Measurements from ENCODE around the gene ANO7. TPM values are rescaled to one million over a fixed set of nuclear protein-coding genes. Genes with fewer than 3 reads are reported as not detected.

Gene ANO7
- total and polyA plus RNA-seq, 2 of the 8 experiments (the other 6 are each of a cell fraction or from before 2014, with no cell fraction given), result 3.2 to 6.9 TPM

DNA sequence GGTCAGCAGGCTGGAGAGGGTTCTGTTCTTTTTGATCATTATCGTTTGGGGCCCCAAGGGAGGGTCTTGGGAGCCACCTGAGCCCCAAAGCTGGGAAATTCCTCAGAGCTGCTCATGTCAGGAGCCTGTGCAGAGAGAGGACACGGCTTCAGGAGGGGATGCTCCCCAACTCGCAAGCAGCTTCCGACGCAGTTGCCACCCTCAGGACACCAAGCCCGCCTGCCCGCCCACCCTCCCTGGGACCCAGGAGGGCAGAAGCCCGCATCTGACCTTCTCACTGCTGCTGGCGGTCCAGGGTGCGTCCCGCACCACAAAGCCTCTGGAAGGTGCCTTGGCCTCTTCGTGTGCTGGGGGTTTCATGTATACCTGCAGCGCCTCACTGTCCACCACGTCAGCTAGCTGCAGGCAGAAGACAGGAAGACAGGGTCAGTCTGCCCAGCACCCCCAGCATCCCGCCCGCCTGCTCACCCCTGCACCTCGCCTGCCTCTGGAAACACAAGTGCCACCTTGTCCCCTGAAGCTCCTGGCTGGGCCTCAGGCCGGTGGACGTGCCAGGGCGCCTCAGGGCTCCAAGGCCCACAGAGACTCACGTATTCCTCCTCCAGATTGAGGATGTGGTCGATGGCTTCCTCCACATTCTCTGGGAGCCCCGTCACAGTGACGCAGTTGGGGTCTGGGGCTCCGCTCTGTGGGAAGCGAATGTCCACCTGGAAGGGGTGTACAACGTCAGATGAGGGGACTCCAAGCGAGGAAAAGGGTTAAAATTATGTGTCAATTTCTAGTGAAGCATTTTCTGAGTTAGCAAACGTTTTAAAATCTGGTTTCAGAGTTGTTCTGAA lies 41.3 kb downstream of the ANO7 start:
- Histone ChIP-seq H2BK15ac (ENCODE audit: low read length) (no peak overlapping the region), H2AK5ac (ENCODE audit: low read depth, low read length) (no peak overlapping the region), H3K4me1 (replicated peaks in 1 of 4; ENCODE audit: control insufficient read depth in 3 of 4, insufficient read depth in 4 of 4, low read length in 3 of 4) (no peaks in the 10 kb centered on the region), H3K4me2 (ENCODE audit: insufficient read depth in 1 of 2, low read depth in 2 of 2, low read length in 2 of 2) (no peak overlapping the region), H3K79me2 (ENCODE audit: control insufficient read depth in 1 of 2, insufficient read depth in 2 of 2, low read length in 2 of 2) (no peaks in the 10 kb centered on the region), H3K14ac (ENCODE audit: insufficient read length) (no peak overlapping the region), H3K56ac (replicated peaks; ENCODE audit: insufficient read length, low read depth, low read length) (no peak overlapping the region), H2BK120ac (replicated peaks; ENCODE audit: low read depth, low read length) (no peak overlapping the region), H3K9ac (replicated peaks in 1 of 4; ENCODE audit: extremely low read depth in 1 of 4, low read depth in 3 of 4, low read length in 3 of 4) (no peak overlapping the region), H4K5ac (ENCODE audit: insufficient read length, low read depth, low read length) (no peak overlapping the region), H3K9me3 (ENCODE audit: insufficient read depth in 2 of 2, low read depth in 1 of 2, low read length in 1 of 2) (no peaks in the 10 kb centered on the region), H2BK20ac (ENCODE audit: low read length) (no peak overlapping the region), H3K23me2 (ENCODE audit: low read depth, low read length) (no peaks in the 10 kb centered on the region), H2BK12ac (ENCODE audit: low read depth, low read length) (no peak overlapping the region), H2BK5ac (ENCODE audit: low read depth, low read length) (no peak overlapping the region), H3K27ac (ENCODE audit: low read depth, low read length) (no peak overlapping the region), H3K79me1 (ENCODE audit: low read depth, low read length) (peaks cover 3% of the 10 kb centered on the region; the same call in 1 of the 2 replicates), H3K36me3 (ENCODE audit: control insufficient read depth in 2 of 4, insufficient read depth in 4 of 4, low read length in 3 of 4) (peaks cover 24 to 53% (median 46%) of the 10 kb centered on the region in 4 experiments), H3K4ac (replicated peaks; ENCODE audit: insufficient read length, low read depth, low read length) (no peak overlapping the region), H4K20me1 (replicated peaks in 1 of 2; ENCODE audit: control insufficient read depth in 1 of 2, insufficient read depth in 2 of 2, low read length in 2 of 2) (peaks cover 26 to 35% of the 10 kb centered on the region in 2 experiments), H4K8ac (ENCODE audit: extremely low read depth, insufficient read depth, low read length) (no peak overlapping the region; the same call in 1 of the 2 replicates), H3K4me3 (ENCODE audit: extremely low read depth in 1 of 4, insufficient read depth in 2 of 4, low read depth in 3 of 4, low read length in 4 of 4) (no peak overlapping the region), H3K27me3 (replicated peaks in 1 of 4; ENCODE audit: control insufficient read depth in 3 of 4, extremely low read depth in 1 of 4, insufficient read depth in 3 of 4, low read length in 3 of 4) (no peaks in the 10 kb centered on the region), H3K18ac (ENCODE audit: extremely low read depth, low read length) (no peak overlapping the region), H3K23ac (ENCODE audit: insufficient read length) (no peak overlapping the region), H2AFZ (ENCODE audit: low read length) (no peak overlapping the region), H4K91ac (replicated peaks; ENCODE audit: insufficient read length, low read length) (no peak overlapping the region)
- 87% methylated on average over 24 of the region's 29 CpGs; no CpG with 5 or more reads in 1 of the 2 experiments for WGBS, 2 experiments (ENCODE audit: extremely low coverage in 1 of 2, insufficient coverage in 1 of 2, insufficient read length in 1 of 2, insufficient replicate concordance in 2 of 2, low coverage in 1 of 2, low lambda C conversion rate in 2 of 2, missing lambda C conversion rate in 1 of 2)
- TF ChIP-seq, protein P1, sequence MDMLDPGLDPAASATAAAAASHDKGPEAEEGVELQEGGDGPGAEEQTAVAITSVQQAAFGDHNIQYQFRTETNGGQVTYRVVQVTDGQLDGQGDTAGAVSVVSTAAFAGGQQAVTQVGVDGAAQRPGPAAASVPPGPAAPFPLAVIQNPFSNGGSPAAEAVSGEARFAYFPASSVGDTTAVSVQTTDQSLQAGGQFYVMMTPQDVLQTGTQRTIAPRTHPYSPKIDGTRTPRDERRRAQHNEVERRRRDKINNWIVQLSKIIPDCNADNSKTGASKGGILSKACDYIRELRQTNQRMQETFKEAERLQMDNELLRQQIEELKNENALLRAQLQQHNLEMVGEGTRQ (IDR thresholded peaks at IDR 0.05; ENCODE audit: low read length), result no peak
- FAIRE-seq, result no peak
- POLR2A ChIA-PET (ENCODE audit: partially characterized antibody), result interaction anchor here (0.6 kb wide), 1 partner anchor 450 kb away, joined by 3 read pairs; no protein-coding TSS in a partner anchor
- no peak for DNase-seq (ENCODE audit: low read depth in 1 of 2, low spot score in 2 of 2)
- CTCF ChIA-PET (ENCODE audit: partially characterized antibody), result interaction anchor here (1.0 to 1.6 kb wide), 2 partner anchors 11 to 12 kb away, joined by 3 to 4 read pairs; no protein-coding TSS in a partner anchor
